Lung (tissue), 12 donors: ENCODE results near the gene SLC34A1. TPM values are rescaled to one million over a fixed set of nuclear protein-coding genes. Genes with fewer than 3 reads are reported as not detected.
A peak's percentile ranks its signal among the peaks of the same experiment; 100 is the strongest.

Source experiments
- ATAC-seq: fragments of 200-7000 bp; cut with Tn5 transposase; one replicate; pipeline ENCODE4 v1.9.1; 2020; ENCODE audit warnings: moderate number of reproducible peaks; ENCODE audit not compliant: insufficient read depth, low FRiP score
- DNase-seq, 3 donors: peaks; one replicate each; pipeline ENCODE4 v3.0.0-alpha.2; 2013 to 2017
- H3K27ac ChIP-seq, 2 donors: one replicate each; pipeline ENCODE4 v1.5.1; 2013; ENCODE audit warnings: mild to moderate bottlenecking in 2 of 2, moderate library complexity in 2 of 2, control low read depth in 1 of 2, inconsistent platforms in 1 of 2, low read depth in 1 of 2, low read length in 1 of 2
- H3K27me3 ChIP-seq, 3 donors: one replicate each; pipeline ENCODE4 v1.5.1; 2013; ENCODE audit warnings: low read length in 2 of 3; ENCODE audit not compliant: control insufficient read depth in 3 of 3, insufficient read depth in 3 of 3
- H3K36me3 ChIP-seq, 4 donors: one replicate each; pipeline ENCODE4 v1.5.1; 2013; ENCODE audit warnings: low read length in 4 of 4, mild to moderate bottlenecking in 1 of 4, moderate library complexity in 1 of 4; ENCODE audit not compliant: control insufficient read depth in 4 of 4, insufficient read depth in 4 of 4
- H3K4me1 ChIP-seq, 5 donors: one replicate each; pipeline ENCODE4 v1.5.1; 2013; ENCODE audit warnings: low read length in 5 of 5, mild to moderate bottlenecking in 2 of 5, moderate library complexity in 1 of 5; ENCODE audit not compliant: control insufficient read depth in 5 of 5, insufficient read depth in 5 of 5
- H3K4me3 ChIP-seq: one replicate; pipeline ENCODE4 v1.5.1; 2013; ENCODE audit warnings: mild to moderate bottlenecking, control low read depth, moderate library complexity
- H3K9ac ChIP-seq, 2 donors: one replicate each; pipeline ENCODE4 v1.5.1; 2013; ENCODE audit warnings: low read length in 2 of 2, control low read depth in 1 of 2; ENCODE audit not compliant: insufficient read depth in 1 of 2
- H3K9me3 ChIP-seq, 4 donors: one replicate each; pipeline ENCODE4 v1.5.1; 2013; ENCODE audit warnings: low read length in 3 of 4, mild to moderate bottlenecking in 1 of 4, moderate library complexity in 1 of 4; ENCODE audit not compliant: control insufficient read depth in 4 of 4, insufficient read depth in 3 of 4
- WGBS, 2 donors: extraction: QIAGEN DNeasy Blood & Tissue Kit; methylation state at CpG; one replicate each; pipeline ENCODE4 v1.1.7; 2013; 5-methylcytosine and 5-hydroxymethylcytosine counted together
- polyA plus RNA-seq, 2 donors: library from polyadenylated mRNA; stranded (reverse); fragments of 200-250 nt; gene quantifications; one replicate each; pipeline ENCODE4 v1.2.1, GENCODE V29; 2013
- total RNA-seq, 2 donors: library from RNA; depleted of rRNA in 1 of 2; stranded (reverse); fragments of >200 nt in 1 of 2; gene quantifications; one replicate each; pipeline ENCODE4 v1.2.1, GENCODE V29; 2014 to 2021
- TF ChIP-seq, protein P1 (sequence below): IDR thresholded peaks from 2 replicates; pipeline ENCODE4 v1.5.1; 2012; ENCODE audit warnings: mild to moderate bottlenecking; ENCODE audit errors: control extremely low read depth, extremely low read depth
- donor health status: control.
- donor health status: control.
- donor health status: Bipolar disorder and iron deficiency.
- donor health status: healthy.
- donor health status: DM: yes; HTN: yes; CAD: no.

SLC34A1 gene
- total and polyA plus RNA-seq, 4 donors = 0.02 TPM; not detected in 3

DNA sequence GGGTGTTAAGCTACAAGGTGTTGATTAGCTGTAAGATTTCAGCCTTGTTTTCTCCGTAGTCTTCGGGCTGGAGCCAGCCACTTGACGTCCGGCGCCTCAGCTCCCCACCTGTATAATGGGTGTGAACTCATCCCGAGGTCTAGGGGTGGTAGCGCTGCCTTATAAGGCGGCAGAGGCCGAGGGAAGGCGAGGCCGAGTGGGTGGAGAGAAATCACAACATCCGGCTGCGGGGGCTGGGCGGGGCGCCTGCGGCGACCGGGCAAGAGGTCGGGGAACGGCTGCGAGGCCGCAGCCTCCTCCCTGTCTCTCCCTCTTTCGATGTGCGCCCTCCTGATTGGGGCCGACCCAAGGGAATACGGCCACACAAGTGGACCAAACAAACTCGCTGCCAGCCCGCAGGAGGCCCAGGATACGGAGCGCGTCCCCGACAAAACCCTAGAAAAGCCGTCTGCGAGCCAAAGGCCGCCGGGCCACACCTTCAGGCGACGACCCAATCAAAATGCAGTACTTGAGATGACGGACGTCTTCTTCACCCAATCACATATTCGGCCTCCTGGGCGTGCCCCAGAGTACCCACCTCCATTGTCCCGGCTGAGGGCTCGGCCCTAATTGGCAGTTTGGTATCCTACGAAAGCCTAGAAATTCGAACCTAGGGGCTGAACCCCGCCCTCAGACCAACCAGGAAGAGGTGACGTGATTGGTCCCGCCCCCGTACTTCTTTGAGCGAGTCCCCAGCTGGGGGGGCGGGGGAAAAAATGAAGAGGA is 41.7 kb downstream of the SLC34A1 start:
- Histone ChIP-seq H3K9ac (peak overlapping the region in 1 of 2 donors; percentile 84), H3K27me3 (no peaks in the 10 kb centered on the region), H3K36me3 (peaks cover 0 to 7% (median 1%) of the 10 kb centered on the region in 4 donors), H3K4me3 (peak overlapping the region; percentile 41), H3K9me3 (no peaks in the 10 kb centered on the region), H3K27ac (peak overlapping the region; percentile 91 to 96), H3K4me1 (peaks cover 0 to 31% (median 12%) of the 10 kb centered on the region in 5 donors)
- 0% methylated on average over 49 to 52 of the region's 52 CpGs for WGBS, 2 donors
- TF ChIP-seq, protein P1, sequence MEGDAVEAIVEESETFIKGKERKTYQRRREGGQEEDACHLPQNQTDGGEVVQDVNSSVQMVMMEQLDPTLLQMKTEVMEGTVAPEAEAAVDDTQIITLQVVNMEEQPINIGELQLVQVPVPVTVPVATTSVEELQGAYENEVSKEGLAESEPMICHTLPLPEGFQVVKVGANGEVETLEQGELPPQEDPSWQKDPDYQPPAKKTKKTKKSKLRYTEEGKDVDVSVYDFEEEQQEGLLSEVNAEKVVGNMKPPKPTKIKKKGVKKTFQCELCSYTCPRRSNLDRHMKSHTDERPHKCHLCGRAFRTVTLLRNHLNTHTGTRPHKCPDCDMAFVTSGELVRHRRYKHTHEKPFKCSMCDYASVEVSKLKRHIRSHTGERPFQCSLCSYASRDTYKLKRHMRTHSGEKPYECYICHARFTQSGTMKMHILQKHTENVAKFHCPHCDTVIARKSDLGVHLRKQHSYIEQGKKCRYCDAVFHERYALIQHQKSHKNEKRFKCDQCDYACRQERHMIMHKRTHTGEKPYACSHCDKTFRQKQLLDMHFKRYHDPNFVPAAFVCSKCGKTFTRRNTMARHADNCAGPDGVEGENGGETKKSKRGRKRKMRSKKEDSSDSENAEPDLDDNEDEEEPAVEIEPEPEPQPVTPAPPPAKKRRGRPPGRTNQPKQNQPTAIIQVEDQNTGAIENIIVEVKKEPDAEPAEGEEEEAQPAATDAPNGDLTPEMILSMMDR = no peak
- ATAC-seq = peak; percentile 94
- DNase-seq = peak; percentile 100

DNA sequence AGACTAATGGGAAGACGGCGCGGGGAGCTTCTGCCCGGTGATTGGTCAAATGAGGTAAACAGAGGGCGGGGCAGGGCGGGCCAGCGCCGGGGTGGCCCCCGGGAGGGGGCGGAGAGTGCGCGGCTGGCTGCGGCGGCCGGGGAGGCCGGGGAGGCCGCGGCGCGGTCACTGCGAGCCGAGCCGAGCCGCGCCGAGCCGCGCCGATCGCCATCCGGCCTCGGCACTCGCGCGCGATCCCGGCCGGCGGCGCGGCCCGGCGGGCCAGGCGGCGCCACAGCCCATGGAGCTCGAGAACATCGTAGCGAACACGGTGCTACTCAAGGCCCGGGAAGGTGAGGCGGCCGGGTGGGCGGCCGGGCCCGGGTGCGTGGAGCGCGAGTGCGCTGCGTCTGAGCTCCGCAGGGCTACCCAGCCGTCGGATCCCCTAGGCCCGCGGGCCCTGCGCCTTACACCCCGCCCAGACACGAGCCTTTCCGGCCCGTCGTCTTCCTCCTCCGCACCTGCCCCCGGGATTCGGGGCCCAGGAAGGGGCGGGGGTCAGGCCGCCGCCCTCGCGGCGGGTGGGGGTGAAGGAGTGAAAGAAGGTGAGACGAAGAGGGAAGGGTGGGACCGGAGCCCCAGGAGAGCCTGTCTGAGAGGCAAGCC is 42.5 kb downstream of the SLC34A1 start, which contains the start of gene GRK6:
Gene GRK6 (plus strand): TSS at position 111 of the 645 bp plus-strand sequence. CDS start 170 bp downstream, at position 281.
- H3K36me3 ChIP-seq = peaks cover 0 to 13% (median 3%) of the 10 kb centered on the region in 4 donors
- DNase-seq (peak in 2 of 3 donors; percentile 45 to 46), ATAC-seq (no peak)
- H3K27me3 ChIP-seq = no peaks in the 10 kb centered on the region
- H3K9me3 ChIP-seq = no peaks in the 10 kb centered on the region
- TF ChIP-seq, protein P1 = no peak
- peak within 1 kb of the TSS; percentile 91 to 96 for H3K27ac ChIP-seq
- peak within 1 kb of the TSS; percentile 85 to 92 for H3K9ac ChIP-seq
- H3K4me3 ChIP-seq = peak within 1 kb of the TSS; percentile 75
- peaks cover 0 to 31% (median 12%) of the 10 kb centered on the region in 5 donors for H3K4me1 ChIP-seq
- 1% methylated on average over 59 to 82 of the region's 82 CpGs for WGBS, 2 donors

DNA sequence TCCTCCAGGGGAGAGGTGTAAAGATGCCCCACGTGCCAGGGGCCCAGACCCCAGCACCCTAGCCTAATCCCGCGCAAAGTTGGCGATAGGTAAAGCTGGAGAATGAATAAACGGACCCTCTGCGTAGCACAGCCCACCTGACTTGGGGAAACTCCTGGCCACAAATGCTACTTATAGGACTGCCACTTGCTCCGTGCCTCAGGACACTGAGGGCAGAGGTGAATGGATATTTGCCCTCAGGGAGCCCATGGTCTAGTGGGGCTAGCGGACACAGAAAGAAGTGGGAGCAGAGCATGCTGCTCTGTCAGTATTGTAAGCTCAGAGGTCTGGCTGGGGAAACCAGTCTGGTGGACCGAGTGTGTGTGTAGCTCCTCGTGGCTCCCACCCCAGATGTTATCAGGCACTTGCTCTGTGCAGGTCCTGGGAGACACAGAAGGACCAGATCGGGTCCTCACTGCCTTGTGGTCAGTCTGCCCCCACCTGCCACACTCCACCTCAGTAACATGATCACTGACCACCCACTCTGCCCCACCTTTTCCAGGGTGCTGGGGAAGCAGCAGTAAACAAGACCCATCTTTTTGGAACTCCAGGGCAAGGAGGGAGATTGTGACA is 43.1 kb downstream of the SLC34A1 start:
- 4 to 11% methylated on average over 11 of the region's 11 CpGs for WGBS, 2 donors

More for the DNA sequence above, 43.1 kb downstream of the SLC34A1 start:
- Histone ChIP-seq H3K9ac (peak overlapping the region; percentile 85 to 92), H3K27me3 (no peaks in the 10 kb centered on the region), H3K36me3 (peaks cover 0 to 20% (median 7%) of the 10 kb centered on the region in 4 donors), H3K27ac (peak overlapping the region; percentile 77 to 91), H3K4me3 (peak overlapping the region; percentile 75), H3K9me3 (no peaks in the 10 kb centered on the region), H3K4me1 (peaks cover 0 to 31% (median 12%) of the 10 kb centered on the region in 5 donors)
- TF ChIP-seq, protein P1 = no peak
- ATAC-seq (no peak), DNase-seq (no peak)
